ENCODE results near the gene FANCI. TPM values are rescaled to one million over a fixed set of nuclear protein-coding genes. Genes with fewer than 3 reads are reported as not detected.

Gene FANCI
- total RNA-seq, 4 donors from 2014 or later, result 5.0 to 32.3 (median 15.0) TPM

DNA sequence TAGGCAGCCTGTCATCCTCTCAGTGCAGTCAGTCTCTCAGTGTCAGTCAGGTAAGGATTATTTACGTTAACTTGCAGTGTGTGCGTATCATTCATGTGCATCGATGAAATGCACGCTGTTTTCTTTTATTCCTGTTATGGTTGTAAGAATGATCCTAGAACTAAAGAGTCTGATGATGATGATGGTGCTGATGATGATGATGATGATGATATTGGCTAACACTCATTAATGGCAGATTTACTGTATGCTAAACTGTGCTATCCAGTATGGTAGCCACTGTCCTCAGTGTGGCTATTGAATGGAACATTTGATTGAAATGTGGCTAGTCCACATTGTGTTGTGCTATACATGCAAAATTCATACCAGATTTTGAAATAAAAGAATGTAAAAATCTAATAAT lies 39.4 kb downstream of the FANCI start:
- Histone ChIP-seq H3K36me3 (peaks cover 0 to 48% (median 0%) of the 10 kb centered on the region in 3 donors), H3K9me3 (no peaks in the 10 kb centered on the region), H3K4me1 (no peaks in the 10 kb centered on the region), H3K27ac (no peak overlapping the region), H3K27me3 (no peaks in the 10 kb centered on the region), H3K4me3 (no peak overlapping the region)
- WGBS, 2 donors, result 81 to 89% methylated on average over 4 of the region's 4 CpGs
- no peak for TF ChIP-seq POLR2A (IDR thresholded peaks at IDR 0.05)
- TF ChIP-seq, protein P1, sequence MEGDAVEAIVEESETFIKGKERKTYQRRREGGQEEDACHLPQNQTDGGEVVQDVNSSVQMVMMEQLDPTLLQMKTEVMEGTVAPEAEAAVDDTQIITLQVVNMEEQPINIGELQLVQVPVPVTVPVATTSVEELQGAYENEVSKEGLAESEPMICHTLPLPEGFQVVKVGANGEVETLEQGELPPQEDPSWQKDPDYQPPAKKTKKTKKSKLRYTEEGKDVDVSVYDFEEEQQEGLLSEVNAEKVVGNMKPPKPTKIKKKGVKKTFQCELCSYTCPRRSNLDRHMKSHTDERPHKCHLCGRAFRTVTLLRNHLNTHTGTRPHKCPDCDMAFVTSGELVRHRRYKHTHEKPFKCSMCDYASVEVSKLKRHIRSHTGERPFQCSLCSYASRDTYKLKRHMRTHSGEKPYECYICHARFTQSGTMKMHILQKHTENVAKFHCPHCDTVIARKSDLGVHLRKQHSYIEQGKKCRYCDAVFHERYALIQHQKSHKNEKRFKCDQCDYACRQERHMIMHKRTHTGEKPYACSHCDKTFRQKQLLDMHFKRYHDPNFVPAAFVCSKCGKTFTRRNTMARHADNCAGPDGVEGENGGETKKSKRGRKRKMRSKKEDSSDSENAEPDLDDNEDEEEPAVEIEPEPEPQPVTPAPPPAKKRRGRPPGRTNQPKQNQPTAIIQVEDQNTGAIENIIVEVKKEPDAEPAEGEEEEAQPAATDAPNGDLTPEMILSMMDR (IDR thresholded peaks at IDR 0.05), result no peak
- no peak for DNase-seq
- intact Hi-C loops (cut with DNase I), result no loop called here

- H3K4me1 ChIP-seq, result no peaks in the 10 kb centered on the region
- WGBS, 2 donors, result 71 to 86% methylated on average over 2 of the region's 2 CpGs
- DNase-seq, result no peak
- H3K36me3 ChIP-seq, result peaks cover 0 to 38% (median 0%) of the 10 kb centered on the region in 3 donors
- no peak overlapping the region for H3K27ac ChIP-seq
- no peak for TF ChIP-seq POLR2A (IDR thresholded peaks at IDR 0.05)
- no peak overlapping the region for H3K4me3 ChIP-seq
- H3K27me3 ChIP-seq, result no peaks in the 10 kb centered on the region
- intact Hi-C loops (cut with DNase I), result no loop called here
- H3K9me3 ChIP-seq, result no peaks in the 10 kb centered on the region
Observed at GRCh38 chr15:89291934-89292438, 48.2 kb downstream of the FANCI start.

- Histone ChIP-seq H3K36me3 (peaks cover 0 to 38% (median 0%) of the 10 kb centered on the region in 3 donors), H3K27ac (no peak overlapping the region), H3K27me3 (no peaks in the 10 kb centered on the region), H3K9me3 (no peaks in the 10 kb centered on the region), H3K4me1 (no peaks in the 10 kb centered on the region), H3K4me3 (no peak overlapping the region)
- WGBS, 2 donors, result 88 to 89% methylated on average over 2 of the region's 2 CpGs
- TF ChIP-seq, protein P1 (IDR thresholded peaks at IDR 0.05), result no peak
- no peak for TF ChIP-seq POLR2A (IDR thresholded peaks at IDR 0.05)
- intact Hi-C loops (cut with DNase I), result no loop called here
- DNase-seq, result no peak
Observed at GRCh38 chr15:89293012-89293411, 49.2 kb downstream of the FANCI start.

- intact Hi-C loops (cut with DNase I), result no loop called here
- Histone ChIP-seq H3K36me3 (peaks cover 0 to 28% (median 0%) of the 10 kb centered on the region in 3 donors), H3K4me1 (no peaks in the 10 kb centered on the region), H3K27me3 (no peaks in the 10 kb centered on the region), H3K4me3 (no peak overlapping the region), H3K9me3 (no peaks in the 10 kb centered on the region), H3K27ac (no peak overlapping the region)
- TF ChIP-seq, protein P1 (IDR thresholded peaks at IDR 0.05), result peak in 1 of 6 experiments; percentile 21
- TF ChIP-seq POLR2A (IDR thresholded peaks at IDR 0.05), result no peak
- DNase-seq, result no peak
Observed at GRCh38 chr15:89299896-89300295, 56.1 kb downstream of the FANCI start.

GRCh38 chr15:89301304-89302089 lies 57.7 kb downstream of the FANCI start:
- Histone ChIP-seq H3K27me3 (no peaks in the 10 kb centered on the region), H3K4me1 (no peaks in the 10 kb centered on the region), H3K4me3 (no peak overlapping the region), H3K9me3 (no peaks in the 10 kb centered on the region), H3K27ac (no peak overlapping the region), H3K36me3 (peaks cover 0 to 41% (median 0%) of the 10 kb centered on the region in 3 donors)
- DNase-seq, result no peak
- intact Hi-C loops (cut with DNase I), result no loop called here
- 70 to 80% methylated on average over 5 of the region's 5 CpGs for WGBS, 2 donors
- TF ChIP-seq, protein P1 (IDR thresholded peaks at IDR 0.05), result no peak
- TF ChIP-seq POLR2A (IDR thresholded peaks at IDR 0.05), result no peak
